GM04504 (cell line): Measurements from ENCODE around the gene EFNA5.

Experiments used
- DNase-seq: peaks from one replicate; pipeline ENCODE4 v3.0.0-alpha.2; 2012; ENCODE audit warnings: low read depth

Gene EFNA5

DNA sequence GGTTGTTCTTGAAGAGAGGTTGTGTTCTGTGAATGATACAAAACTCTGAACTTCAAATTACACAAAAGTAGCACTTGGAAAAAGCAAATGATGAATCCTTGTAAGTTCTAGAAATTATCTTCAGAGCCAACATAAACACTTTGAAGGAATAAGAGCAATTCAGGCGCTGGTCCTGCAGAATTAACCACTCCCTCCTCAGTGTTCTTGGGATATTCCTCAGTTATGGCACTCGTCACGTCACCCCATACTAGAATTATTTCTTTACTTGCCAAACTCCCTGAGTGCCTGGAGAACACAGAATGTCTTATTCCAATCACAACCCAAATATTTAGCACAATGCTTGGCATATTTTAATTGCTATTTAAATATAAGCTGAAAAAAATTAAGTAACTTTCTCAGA lies 126.3 kb downstream of the EFNA5 start:
- no peak for DNase-seq

DNA sequence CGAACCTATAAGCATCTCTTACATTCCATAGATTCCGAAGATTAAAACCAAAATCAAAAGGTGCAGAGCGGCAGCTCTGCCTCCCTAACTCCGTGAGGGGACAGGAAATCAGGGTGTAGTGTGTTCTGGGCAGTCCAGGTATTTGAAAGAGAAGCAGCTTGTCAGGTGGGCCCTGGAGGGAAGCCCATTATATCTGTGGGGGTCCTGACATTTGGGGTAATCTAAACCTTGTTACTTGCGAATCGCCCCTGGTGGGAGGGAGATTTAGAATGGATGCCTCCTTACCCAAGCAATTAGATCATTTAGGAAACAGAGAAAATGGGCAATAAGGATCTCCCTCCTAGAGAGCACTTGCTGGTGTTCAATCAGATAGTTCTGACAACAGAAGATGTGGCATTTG lies 126.9 kb downstream of the EFNA5 start:
- DNase-seq: no peak

DNA sequence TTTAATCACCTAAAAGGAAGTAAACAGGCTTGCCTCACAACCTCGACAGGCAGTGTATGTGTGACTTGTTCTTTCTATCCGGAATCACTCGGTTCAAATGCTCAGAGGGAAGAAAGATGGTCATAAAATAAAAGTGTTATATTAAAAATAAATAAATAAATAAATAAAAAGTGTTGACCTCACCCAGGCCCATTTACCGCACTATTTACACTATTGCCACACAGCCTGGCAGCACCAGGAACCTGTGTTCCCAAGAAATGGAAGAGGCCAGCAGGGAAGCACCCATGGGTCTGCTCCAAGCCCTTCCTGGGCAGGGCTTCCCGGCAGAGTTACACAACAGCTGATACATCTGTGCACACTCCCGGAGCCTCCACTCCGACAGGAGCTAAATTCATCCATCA lies 127.9 kb downstream of the EFNA5 start:
- DNase-seq: peak; percentile 40

DNA sequence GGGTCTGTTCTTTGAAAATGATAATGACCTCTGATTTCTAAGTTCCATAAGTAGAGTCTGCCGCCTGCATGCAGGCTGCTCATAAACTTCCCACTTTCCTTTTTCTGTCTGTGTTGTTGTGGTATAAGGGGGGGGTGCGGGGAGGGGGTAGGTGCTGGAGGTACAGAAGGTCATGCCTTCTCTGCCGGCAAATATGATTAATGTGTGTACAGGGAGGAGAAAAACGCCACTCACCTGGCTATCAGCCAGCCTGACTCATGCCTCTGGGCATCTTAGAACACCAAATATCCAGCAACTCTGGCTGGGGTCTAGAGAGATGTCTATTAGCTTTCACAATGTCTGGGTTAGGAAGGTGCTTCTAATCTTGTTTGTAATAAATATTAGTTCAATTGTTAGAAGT lies 128.3 kb downstream of the EFNA5 start:
- DNase-seq: peak; percentile 38

GRCh38 chr5:107541400-107541799 lies 129.3 kb downstream of the EFNA5 start:
- DNase-seq: no peak

DNA sequence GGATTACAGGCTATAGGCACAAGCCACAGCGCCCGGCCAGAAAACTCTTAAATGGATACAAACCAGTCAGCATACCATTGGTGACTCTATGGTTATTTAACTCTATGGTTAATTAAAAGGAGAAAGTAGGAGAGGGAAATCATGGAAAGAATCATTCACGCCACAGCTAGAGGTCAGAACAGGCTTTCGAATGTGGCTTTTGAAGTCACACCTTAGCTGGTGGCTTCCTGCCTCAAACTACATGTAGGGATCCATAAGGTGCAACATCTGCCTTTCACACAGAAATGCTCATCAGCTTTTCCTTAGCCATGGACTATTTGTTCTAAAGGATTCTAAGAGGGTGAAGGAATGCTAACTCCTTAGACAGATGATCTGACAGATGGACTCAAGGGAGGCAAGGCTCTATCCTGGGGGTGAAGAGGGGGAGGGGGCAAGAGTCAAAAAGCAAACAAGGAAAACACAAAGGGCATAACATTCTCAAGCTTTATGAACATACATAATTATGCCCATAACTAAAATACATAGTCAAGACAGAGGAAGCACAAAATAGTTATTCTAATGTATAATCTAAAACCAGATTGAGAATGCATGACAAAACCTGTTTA lies 130.9 kb downstream of the EFNA5 start:
- no peak for DNase-seq

GRCh38 chr5:107538805-107539445 lies 131.8 kb downstream of the EFNA5 start:
- no peak for DNase-seq

DNA sequence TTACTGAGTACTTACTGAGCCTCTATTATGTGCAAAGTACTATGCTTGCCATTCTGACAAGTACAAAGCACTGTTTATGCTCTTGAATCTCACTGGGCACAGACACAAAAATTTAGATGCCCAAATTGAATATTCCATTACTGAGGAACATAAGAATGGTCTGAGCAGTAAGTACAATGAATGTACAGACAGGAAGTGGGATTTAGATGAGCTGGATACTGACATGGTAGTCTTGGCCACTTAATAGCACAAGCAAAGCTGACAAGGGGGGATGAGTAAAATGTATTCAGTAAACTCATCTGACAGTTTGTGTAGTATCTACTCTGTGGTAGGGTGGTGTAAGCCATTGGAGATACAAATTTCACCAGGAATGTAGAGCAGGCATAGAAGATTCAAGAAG lies 132.4 kb downstream of the EFNA5 start:
- no peak for DNase-seq

- no peak for DNase-seq
Observed at GRCh38 chr5:107535849-107536248, 134.9 kb downstream of the EFNA5 start.

- no peak for DNase-seq
Observed at GRCh38 chr5:107533910-107534876, 136.5 kb downstream of the EFNA5 start.

GRCh38 chr5:107532916-107533315 lies 137.8 kb downstream of the EFNA5 start:
- no peak for DNase-seq

DNA sequence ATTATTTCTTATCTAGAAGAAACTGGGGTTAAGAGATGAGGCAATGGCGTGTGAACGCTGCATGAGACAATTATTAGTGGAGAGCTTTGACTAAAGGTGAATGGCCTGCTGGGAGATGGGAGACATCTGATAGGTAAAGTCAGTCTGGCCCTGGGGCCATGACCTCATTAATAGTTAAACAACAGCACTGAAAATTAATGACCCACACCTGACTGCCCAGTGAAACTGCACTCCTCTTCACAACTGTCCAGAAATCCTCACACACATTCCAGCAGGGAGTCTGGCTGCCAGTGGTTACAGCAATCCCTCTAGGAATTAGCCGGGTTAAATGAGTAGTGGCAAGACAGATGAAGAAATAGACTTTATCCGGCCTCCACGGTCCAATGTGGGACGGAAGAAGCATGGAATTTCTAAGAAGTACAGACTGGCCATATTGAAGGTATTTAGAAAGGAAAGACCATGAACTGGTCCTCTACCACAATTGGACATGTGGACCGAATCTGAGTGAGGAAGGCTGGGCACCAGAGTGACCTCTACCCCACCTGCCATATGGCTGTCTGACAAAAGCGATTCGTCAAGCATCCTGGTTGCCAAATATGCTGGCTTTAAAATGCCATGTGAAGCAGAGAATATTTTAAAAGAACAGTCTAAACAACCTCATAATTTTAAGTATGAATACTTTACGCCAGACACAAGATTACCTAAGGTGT lies 138.4 kb downstream of the EFNA5 start:
- DNase-seq: no peak

- DNase-seq: no peak
Observed at GRCh38 chr5:107531308-107531707, 139.4 kb downstream of the EFNA5 start.

GRCh38 chr5:107529618-107530017 lies 141.1 kb downstream of the EFNA5 start:
- no peak for DNase-seq

GRCh38 chr5:107526270-107526937 lies 144.3 kb downstream of the EFNA5 start:
- no peak for DNase-seq

GRCh38 chr5:107524111-107524510 lies 146.6 kb downstream of the EFNA5 start:
- DNase-seq: no peak

DNA sequence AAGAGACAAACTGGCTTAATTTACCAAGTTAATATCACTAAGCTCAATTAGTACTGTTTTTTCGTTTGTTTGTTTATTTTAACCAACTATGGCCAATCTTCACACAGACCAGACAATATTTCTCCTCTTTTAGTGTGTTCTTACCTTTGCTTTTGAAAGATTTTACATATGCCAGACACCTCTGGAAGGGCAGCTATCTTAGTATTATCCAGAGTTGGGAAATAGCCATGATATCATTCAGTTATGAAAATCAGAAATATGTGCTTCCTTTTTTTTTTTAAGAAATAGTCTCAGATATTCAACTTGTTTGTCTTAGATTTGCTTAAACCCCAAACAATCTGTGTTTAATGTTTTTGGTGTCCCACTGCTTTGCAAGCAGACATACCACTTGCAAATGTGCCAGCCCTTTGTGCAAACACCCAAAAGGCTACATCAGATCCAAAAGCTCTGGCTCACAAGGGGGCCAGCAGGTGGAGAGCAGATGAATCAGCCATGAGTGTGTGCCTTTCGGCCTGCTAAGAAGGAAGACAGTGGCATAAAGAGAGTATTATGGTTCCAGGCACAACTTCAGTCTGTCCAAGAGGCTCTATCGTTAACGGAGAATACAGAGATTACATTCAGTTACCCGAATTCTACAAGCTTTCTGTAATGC lies 147.6 kb downstream of the EFNA5 start:
- DNase-seq: no peak

GRCh38 chr5:107522456-107522855 lies 148.3 kb downstream of the EFNA5 start:
- no peak for DNase-seq

- no peak for DNase-seq
Observed at GRCh38 chr5:107519900-107520354, 150.8 kb downstream of the EFNA5 start.

- DNase-seq: no peak
Observed at GRCh38 chr5:107518616-107519015, 152.1 kb downstream of the EFNA5 start.

DNA sequence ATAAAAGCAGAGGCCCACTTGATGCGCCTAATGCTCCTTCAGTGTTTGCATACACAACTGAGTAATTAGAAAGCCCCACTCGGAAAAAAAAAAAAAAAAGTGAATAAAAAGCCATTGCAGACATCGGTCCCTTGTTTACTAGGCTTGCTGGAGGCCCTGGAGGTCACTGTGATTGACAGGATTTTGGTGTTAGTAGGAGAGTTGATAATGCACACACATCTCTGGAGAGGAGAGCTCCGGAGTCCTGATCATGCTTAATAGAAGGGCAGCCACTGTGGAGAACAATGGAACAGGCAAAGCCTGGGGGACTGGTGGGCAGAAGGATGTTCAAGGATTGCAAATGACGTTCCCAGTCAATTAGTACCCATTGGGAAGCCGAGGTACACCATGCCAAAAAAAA lies 152.5 kb downstream of the EFNA5 start:
- no peak for DNase-seq
